ENCODE results near the gene NPPB.

DNA sequence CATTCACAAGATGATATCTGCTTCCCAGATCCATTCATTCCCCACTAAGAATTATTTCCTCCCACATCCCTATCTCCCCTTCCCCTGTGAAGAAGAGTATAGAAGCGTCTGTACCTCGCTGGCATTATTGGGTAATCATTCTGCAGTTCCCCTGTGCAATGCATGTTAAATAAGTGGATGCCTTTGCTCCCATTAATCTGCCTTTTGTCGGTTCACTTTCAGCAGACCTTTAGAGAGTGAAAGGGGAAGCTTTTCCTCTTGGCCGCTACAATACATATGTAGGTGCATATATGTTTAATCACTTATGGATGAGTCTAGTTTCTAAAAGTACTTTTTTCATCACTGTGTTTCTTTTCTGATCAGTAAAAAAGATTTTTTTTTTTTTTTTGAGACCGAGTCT lies 45.7 kb downstream of the NPPB start:
- TF ChIP-seq POLR2AphosphoS5 (IDR thresholded peaks at IDR 0.05; ENCODE audit: low read depth, low read length) = no peak
- no peak for TF ChIP-seq POLR2A (IDR thresholded peaks at IDR 0.05; ENCODE audit: low read depth, low read length)
- no peak for TF ChIP-seq SPI1 (IDR thresholded peaks at IDR 0.05; ENCODE audit: low read depth, low read length)
- TF ChIP-seq TAF1 (IDR thresholded peaks at IDR 0.05; ENCODE audit: low read depth, low read length) = no peak
- no peak for TF ChIP-seq PAX5 (IDR thresholded peaks at IDR 0.05; ENCODE audit: insufficient read depth, low read length, severe bottlenecking)
- no peak for TF ChIP-seq POU2F2 (IDR thresholded peaks at IDR 0.05; ENCODE audit: low read depth, low read length)
